HepG2 (cell line): ENCODE results near the gene PLSCR1. TPM values are rescaled to one million over a fixed set of nuclear protein-coding genes. Genes with fewer than 3 reads are reported as not detected.

Experiments used
- ATAC-seq: fragments of 200-7000 bp; cut with Tn5 transposase; 3 replicates; pipeline ENCODE4 v1.9.1; 2020; ENCODE audit warnings: mild to moderate bottlenecking, moderate library complexity
- BruUV-seq: library from RNA; stranded (reverse); fragments of 400-500 nt; replicated peaks from 2 replicates; lab custom pipeline; 2021; lab: Mats Ljungman, UMichigan
- CTCF ChIA-PET: fragments of 300-600 bp; formaldehyde crosslinking; extraction: SDS; loops from one replicate; lab custom pipeline; 2021; ENCODE audit warnings: low total read pairs, inconsistent platforms, low intra/inter-chr PET ratio; lab: Yijun Ruan, JAX
- POLR2A ChIA-PET: fragments of 350-600 bp; sonication (Branson Sonifier 250); formaldehyde crosslinking; loops from one replicate; lab custom pipeline; 2020; ENCODE audit warnings: antibody characterized with exemption, inconsistent platforms; lab: Yijun Ruan, JAX
- DNase-seq: peaks from one replicate; pipeline ENCODE4 v3.0.0-alpha.2; 2015; ENCODE audit warnings: low spot score
- FAIRE-seq: peaks from 3 replicates; lab custom pipeline; 2011; peaks lifted over from hg19 to GRCh38; lab: Jason Lieb, UNC
- H2AFZ ChIP-seq: one replicate; pipeline ENCODE4 v1.6.1; 2011; ENCODE audit warnings: low read length, inconsistent platforms
- H3K27ac ChIP-seq: fragments of 300-600 bp; 3 replicates; pipeline ENCODE4 v1.8.0; 2011; ENCODE audit warnings: mixed run types, mild to moderate bottlenecking, mixed read lengths, low read length, inconsistent platforms; ENCODE audit not compliant: insufficient read depth; ENCODE audit errors: extremely low read length
- H3K27me3 ChIP-seq, 2 experiments: fragments of 200-600 bp in 1 of 2; 2 replicates in 1 of 2; 3 replicates in 1 of 2; pipeline versions ENCODE4 v1.6.0 to v1.8.0; 2011; ENCODE audit warnings: low read length in 2 of 2, mild to moderate bottlenecking in 2 of 2, moderate library complexity in 2 of 2, inconsistent platforms in 1 of 2; ENCODE audit not compliant: insufficient read depth in 2 of 2, control insufficient read depth in 1 of 2
- H3K36me3 ChIP-seq, 2 experiments: fragments of 200-600 bp in 1 of 2; replicated peaks in 1 of 2; 2 replicates in 1 of 2; 3 replicates in 1 of 2; pipeline versions ENCODE4 v1.5.1 to v1.8.0; 2011; ENCODE audit warnings: low read length in 2 of 2, inconsistent platforms in 1 of 2; ENCODE audit not compliant: insufficient read depth in 2 of 2, control insufficient read depth in 1 of 2
- H3K4me1 ChIP-seq: 2 replicates; pipeline ENCODE4 v1.5.1; 2012; ENCODE audit warnings: low read length, inconsistent platforms; ENCODE audit not compliant: insufficient read depth
- H3K4me2 ChIP-seq: 2 replicates; pipeline ENCODE4 v1.6.0; 2011; ENCODE audit warnings: low read depth, low read length, inconsistent platforms
- H3K4me3 ChIP-seq, 3 experiments: fragments of 200-600 bp in 1 of 3; sonication (generic), shearing (Covaris generic) in 1 of 3; replicated peaks in 1 of 3; 2 replicates each; pipeline ENCODE4 v1.5.1; 2011 to 2016; ENCODE audit warnings: low read length in 3 of 3, inconsistent platforms in 2 of 3, low read depth in 2 of 3, mild to moderate bottlenecking in 2 of 3, control low read depth in 1 of 3, mixed read lengths in 1 of 3; ENCODE audit not compliant: insufficient read depth in 1 of 3
- H3K79me2 ChIP-seq: one replicate; pipeline ENCODE4 v1.6.1; 2011; ENCODE audit warnings: low read length, inconsistent platforms; ENCODE audit not compliant: insufficient read depth
- H3K9ac ChIP-seq: 2 replicates; pipeline ENCODE4 v1.6.0; 2011; ENCODE audit warnings: mild to moderate bottlenecking, low read depth, low read length, inconsistent platforms; ENCODE audit not compliant: insufficient read depth
- H3K9me3 ChIP-seq: 2 replicates; pipeline ENCODE4 v1.5.1; 2012; ENCODE audit warnings: mild to moderate bottlenecking, low read length
- H4K20me1 ChIP-seq: 2 replicates; pipeline ENCODE4 v1.6.0; 2011; ENCODE audit warnings: inconsistent platforms, mild to moderate bottlenecking, low read length, moderate library complexity; ENCODE audit not compliant: insufficient read depth
- ISX ChIP-seq: sonication (generic); formaldehyde crosslinking; conservative IDR thresholded peaks from 2 replicates; pipeline ENCODE4 v1.5.0; 2020; ENCODE audit warnings: missing genetic modification reagents
- MAFF ChIP-seq: IDR thresholded peaks from 2 replicates; pipeline ENCODE4 v1.6.1; 2011; ENCODE audit warnings: low read depth, low read length, improper control_type of control experiment
- MAFK ChIP-seq, 2 experiments: IDR thresholded peaks in 1 of 2; conservative IDR thresholded peaks in 1 of 2; 2 replicates each; pipeline ENCODE4 v1.6.1; 2011; ENCODE audit warnings: improper control_type of control experiment in 2 of 2, low read length in 2 of 2
- PHF21A ChIP-seq: sonication (generic); formaldehyde crosslinking; IDR thresholded peaks from 2 replicates; pipeline ENCODE4 v1.5.0; 2020; ENCODE audit warnings: mild to moderate bottlenecking, missing genetic modification reagents
- ZNF747 ChIP-seq: sonication (generic); formaldehyde crosslinking; IDR thresholded peaks from 2 replicates; pipeline ENCODE4 v1.8.1; 2023; ENCODE audit warnings: missing genetic modification reagents, mild to moderate bottlenecking, borderline replicate concordance
- WGBS: methylation state at CpG from one replicate; pipeline ENCODE4 v1.1.6; 2017; ENCODE audit warnings: low lambda C conversion rate; 5-methylcytosine and 5-hydroxymethylcytosine counted together
- in situ Hi-C: cut with HindIII; loops from 2 replicates; pipeline ENCODE4 v1.10.0; 2017; ENCODE audit warnings: low pct_unique_long_range_greater_than_20kb; ENCODE audit not compliant: extremely low pct_ligation_motif_present
- intact Hi-C: fragments of 100-400 bp; cut with micrococcal nuclease; formaldehyde crosslinking; loops from one replicate; pipeline ENCODE4 v1.10.0; 2022; ENCODE audit not compliant: unreplicated experiment
- polyA plus RNA-seq, 8 experiments: library from polyadenylated mRNA; depleted of rRNA in 3 of 8; stranded (reverse) in 7 of 8; unstranded in 1 of 8; fragments of >200 nt; fragmentation: Illumina TruSeq in 4 of 8; extraction: Trizol in 4 of 8; gene quantifications; 2 replicates each; pipeline versions ENCODE4 v1.2.1 to v1.2.3, GENCODE V29; 2011 to 2016; ENCODE audit warnings: low read depth in 4 of 8, missing spikeins in 1 of 8, mixed read lengths in 1 of 8; ENCODE audit not compliant: insufficient read depth in 1 of 8
- total RNA-seq, 5 experiments: library from RNA; depleted of rRNA; stranded (reverse); fragments of >200 nt; fragmentation: Illumina TruSeq; extraction: Trizol; gene quantifications; 2 replicates each; pipeline ENCODE4 v1.2.3, GENCODE V29; 2016; ENCODE audit warnings: low read depth in 1 of 5

PLSCR1 gene
- total and polyA plus RNA-seq, 2 of the 13 experiments (the other 11 are each of a cell fraction or from before 2014, with no cell fraction given) = 33.8 to 34.1 TPM

- H3K4me3 ChIP-seq = no peak overlapping the region
- no peak overlapping the region for H3K9ac ChIP-seq
- intact Hi-C loops = no loop called here
- H3K79me2 ChIP-seq = no peaks in the 10 kb centered on the region
- no peak overlapping the region for H3K27ac ChIP-seq
- BruUV-seq = no TSS peak
- TF ChIP-seq PHF21A (CRISPR knock-in tag) = no peak
- ChIA-PET CTCF (no interaction called here), POLR2A (no interaction called here)
- DNase-seq = no peak
- no peaks in the 10 kb centered on the region for H4K20me1 ChIP-seq
- no peak for ATAC-seq
- no peaks in the 10 kb centered on the region for H3K36me3 ChIP-seq
- FAIRE-seq = no peak
- H3K27me3 ChIP-seq = peaks cover 0 to 12% of the 10 kb centered on the region in 2 experiments; a peak in 2 of 5 replicates
- H3K4me1 ChIP-seq = no peaks in the 10 kb centered on the region
- WGBS = 3% methylated on average over 1 of the region's 1 CpG
- no peak overlapping the region for H2AFZ ChIP-seq
- H3K4me2 ChIP-seq = no peak overlapping the region
- no peaks in the 10 kb centered on the region for H3K9me3 ChIP-seq
- in situ Hi-C loops = no loop called here
These were observed 71.8 kb downstream of the PLSCR1 start for GRCh38 chr3:146472611-146473010.

GRCh38 chr3:146471012-146471411, 73.4 kb downstream of the PLSCR1 start:
- H3K4me1 ChIP-seq = no peaks in the 10 kb centered on the region
- ATAC-seq (no peak), FAIRE-seq (no peak), DNase-seq (no peak)
- 0% methylated on average over 1 of the region's 1 CpG for WGBS
- no peak overlapping the region for H3K4me2 ChIP-seq
- H3K36me3 ChIP-seq = no peaks in the 10 kb centered on the region
- no peak overlapping the region for H3K4me3 ChIP-seq
- H4K20me1 ChIP-seq = no peaks in the 10 kb centered on the region
- no peaks in the 10 kb centered on the region for H3K27me3 ChIP-seq
- H3K79me2 ChIP-seq = no peaks in the 10 kb centered on the region
- ChIA-PET CTCF (no interaction called here), POLR2A (no interaction called here)
- TF ChIP-seq ZNF747 (CRISPR knock-in tag) (no peak), ISX (CRISPR knock-in tag) (no peak), MAFF (0 out of 2 replicates have a peak, but pooled peaks have one; percentile 12), MAFK (conservative IDR thresholded peaks at IDR 0.05 in 1 of 2, IDR thresholded peaks at IDR 0.05 in 1 of 2; ENCODE audit: low read length in 2 of 2) (peak; percentile 35 to 71; a peak in 3 of 4 replicates)
- in situ Hi-C loops (no loop called here), intact Hi-C loops (no loop called here)
- BruUV-seq = no TSS peak
- no peak overlapping the region for H3K9ac ChIP-seq
- no peaks in the 10 kb centered on the region for H3K9me3 ChIP-seq
- no peak overlapping the region for H3K27ac ChIP-seq
- no peak overlapping the region for H2AFZ ChIP-seq
